Measurements from ENCODE around the gene PIP4P1.

DNA sequence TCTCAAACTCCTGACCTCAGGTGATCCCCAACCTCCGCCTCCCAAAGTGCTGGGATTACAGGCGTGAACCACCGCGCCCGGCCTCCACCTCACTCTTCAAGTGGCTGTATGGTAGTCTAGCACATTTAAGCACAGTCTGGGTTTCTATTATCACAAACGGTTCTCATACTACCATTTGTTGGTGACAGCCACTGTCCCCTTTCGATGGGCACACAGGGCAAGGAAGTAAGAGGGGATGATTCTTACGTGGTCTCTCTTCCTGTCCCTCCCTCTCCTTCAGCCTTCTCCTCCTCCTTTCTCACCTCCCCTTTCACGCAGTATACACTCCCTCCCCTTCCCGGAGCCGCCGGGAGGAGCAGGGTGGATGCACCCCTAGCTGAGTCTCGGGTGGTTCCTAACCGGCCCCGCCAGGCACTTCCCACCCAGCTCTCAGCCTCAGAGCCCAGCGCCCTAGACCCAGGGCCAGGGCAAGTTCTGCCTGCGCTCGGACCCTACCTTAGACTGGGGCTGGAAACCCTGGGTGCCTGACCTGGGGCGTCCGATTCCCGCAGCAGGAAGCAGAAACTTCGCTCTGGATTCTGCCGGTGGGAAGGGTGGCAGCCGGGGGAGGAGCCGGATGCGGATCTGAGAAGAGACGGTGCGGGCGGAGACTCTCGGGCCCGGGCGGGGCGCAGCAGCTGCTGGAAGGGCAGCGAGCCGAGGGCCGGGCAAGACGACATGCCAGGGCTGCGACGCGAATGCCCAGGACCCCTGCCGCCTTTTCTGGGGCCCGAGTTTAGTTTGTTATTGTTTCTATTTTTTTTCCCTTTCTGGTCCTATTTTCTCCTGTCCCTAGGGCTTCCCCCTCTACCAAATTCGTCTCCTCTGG is 48.1 kb downstream of the PIP4P1 start, which contains the start of gene TEP1:
- TF ChIP-seq, protein P1, sequence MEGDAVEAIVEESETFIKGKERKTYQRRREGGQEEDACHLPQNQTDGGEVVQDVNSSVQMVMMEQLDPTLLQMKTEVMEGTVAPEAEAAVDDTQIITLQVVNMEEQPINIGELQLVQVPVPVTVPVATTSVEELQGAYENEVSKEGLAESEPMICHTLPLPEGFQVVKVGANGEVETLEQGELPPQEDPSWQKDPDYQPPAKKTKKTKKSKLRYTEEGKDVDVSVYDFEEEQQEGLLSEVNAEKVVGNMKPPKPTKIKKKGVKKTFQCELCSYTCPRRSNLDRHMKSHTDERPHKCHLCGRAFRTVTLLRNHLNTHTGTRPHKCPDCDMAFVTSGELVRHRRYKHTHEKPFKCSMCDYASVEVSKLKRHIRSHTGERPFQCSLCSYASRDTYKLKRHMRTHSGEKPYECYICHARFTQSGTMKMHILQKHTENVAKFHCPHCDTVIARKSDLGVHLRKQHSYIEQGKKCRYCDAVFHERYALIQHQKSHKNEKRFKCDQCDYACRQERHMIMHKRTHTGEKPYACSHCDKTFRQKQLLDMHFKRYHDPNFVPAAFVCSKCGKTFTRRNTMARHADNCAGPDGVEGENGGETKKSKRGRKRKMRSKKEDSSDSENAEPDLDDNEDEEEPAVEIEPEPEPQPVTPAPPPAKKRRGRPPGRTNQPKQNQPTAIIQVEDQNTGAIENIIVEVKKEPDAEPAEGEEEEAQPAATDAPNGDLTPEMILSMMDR (conservative IDR thresholded peaks at IDR 0.05; ENCODE audit: low read depth, low read length) = no peak
- no peak for TF ChIP-seq EZH2 (IDR thresholded peaks at IDR 0.05; ENCODE audit: borderline replicate concordance, low read depth, low read length, poor library complexity, severe bottlenecking)

Measured in A673 (cell line).